Activated CD8-positive, alpha-beta memory T cell treated with anti-CD3 and anti-CD28 coated beads, Interleukin-2, amount 50 U/mL, for 4 hours (primary cell): ENCODE data around the gene GNG7.
"Not testable (repeated sequence)": the region's sequence is repeated elsewhere in the genome, so short reads cannot be mapped to it uniquely, and the experiment has no call there.

Experiments used
- DNase-seq: peaks from one replicate; pipeline ENCODE4 v3.0.0-alpha.2; 2020

Gene GNG7

GRCh38 chr19:2477732-2478191, 224.7 kb downstream of the GNG7 start:
- DNase-seq: peak; percentile 36

- peak; percentile 42 for DNase-seq
These were observed 225.3 kb downstream of the GNG7 start for GRCh38 chr19:2477141-2477710.

- peak; percentile 73 for DNase-seq
These were observed 225.9 kb downstream of the GNG7 start for GRCh38 chr19:2476451-2477140.

DNA sequence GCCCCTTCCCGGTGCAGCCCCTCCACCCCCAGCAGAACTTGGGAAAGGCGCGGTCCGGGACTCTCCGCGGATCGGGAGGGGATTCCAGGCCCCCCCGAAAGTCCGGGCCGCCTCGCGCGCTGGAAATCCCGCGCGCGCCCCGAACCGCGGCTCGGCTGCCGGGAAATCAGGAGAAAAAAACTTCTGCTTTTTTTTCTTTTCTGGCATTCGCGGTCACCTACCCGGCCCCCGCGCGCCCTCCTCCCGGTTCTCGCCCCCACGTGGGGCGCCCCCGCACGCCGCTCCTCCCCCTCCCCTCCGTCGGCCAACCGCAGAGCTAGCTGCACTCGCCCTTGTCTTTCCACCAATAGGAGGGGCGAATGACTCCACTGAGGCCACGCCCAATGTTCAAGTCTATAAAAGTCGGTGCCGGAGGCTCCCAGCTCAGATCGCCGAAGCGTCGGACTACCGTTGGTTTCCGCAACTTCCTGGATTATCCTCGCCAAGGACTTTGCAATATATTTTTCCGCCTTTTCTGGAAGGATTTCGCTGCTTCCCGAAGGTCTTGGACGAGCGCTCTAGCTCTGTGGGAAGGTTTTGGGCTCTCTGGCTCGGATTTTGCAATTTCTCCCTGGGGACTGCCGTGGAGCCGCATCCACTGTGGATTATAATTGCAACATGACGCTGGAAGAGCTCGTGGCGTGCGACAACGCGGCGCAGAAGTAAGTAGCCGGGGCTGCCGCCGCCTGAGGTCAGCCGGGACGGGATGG, 226.6 kb downstream of the GNG7 start, which contains the start of gene GADD45B:
GADD45B (plus strand) TSS at position 426 of the 749 bp plus-strand sequence; CDS start at position 658, 232 bp downstream.
- peak; percentile 98 for DNase-seq

- peak; percentile 65 for DNase-seq
These were observed 227.3 kb downstream of the GNG7 start for GRCh38 chr19:2475018-2475701.

DNA sequence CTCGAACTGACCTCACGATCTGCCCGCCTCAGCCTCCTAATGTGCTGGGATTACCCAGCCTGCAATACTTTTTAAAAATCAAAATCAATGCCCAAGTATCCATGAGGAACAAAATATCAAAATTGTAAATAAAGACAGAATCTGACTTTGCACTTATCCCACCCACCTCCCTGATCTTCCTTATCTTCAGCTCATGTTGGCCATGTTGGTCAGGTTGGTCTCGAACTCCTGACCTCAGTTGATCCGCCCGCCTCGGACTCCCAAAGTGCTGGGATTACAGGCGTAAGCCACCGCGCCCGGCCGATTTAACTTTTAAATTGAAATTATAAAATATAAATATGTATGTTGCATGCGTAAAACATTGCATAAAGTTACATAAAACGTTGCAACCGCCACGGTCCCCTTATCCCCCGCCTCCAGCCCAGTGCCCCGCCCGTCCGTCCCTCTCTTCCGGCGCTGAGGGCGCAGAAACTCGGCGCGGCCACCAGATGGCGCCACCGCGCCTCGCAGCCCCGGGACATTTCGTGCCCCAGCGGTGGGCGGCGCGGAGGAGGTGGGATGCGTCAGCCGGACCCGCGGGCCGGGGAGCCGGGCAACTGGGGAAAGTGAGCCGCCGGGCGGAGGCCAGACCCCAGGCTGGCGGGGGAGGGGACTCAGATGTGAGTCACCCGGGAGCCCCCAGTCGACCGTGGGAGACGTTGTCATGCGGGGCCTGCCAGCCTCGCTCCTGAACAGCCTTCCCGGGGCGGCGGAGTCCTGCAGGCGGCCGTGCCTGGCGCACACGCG, 228.1 kb downstream of the GNG7 start:
- DNase-seq: peak; percentile 96

DNA sequence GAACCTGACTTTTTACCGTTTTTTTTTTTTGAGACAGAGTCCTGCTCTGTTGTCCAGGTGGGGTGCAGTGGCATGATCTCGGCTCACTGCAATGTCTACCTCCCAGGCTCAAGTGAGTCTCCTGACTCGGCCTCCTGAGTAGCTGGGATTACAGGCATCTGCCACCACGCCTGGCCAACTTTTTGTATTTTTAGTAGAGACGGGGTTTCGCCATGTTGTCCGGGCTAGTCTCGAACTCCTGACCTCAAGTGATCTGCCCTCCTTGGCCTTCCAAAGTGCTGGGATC, 232.6 kb downstream of the GNG7 start:
- not testable (repeated sequence) for DNase-seq

DNA sequence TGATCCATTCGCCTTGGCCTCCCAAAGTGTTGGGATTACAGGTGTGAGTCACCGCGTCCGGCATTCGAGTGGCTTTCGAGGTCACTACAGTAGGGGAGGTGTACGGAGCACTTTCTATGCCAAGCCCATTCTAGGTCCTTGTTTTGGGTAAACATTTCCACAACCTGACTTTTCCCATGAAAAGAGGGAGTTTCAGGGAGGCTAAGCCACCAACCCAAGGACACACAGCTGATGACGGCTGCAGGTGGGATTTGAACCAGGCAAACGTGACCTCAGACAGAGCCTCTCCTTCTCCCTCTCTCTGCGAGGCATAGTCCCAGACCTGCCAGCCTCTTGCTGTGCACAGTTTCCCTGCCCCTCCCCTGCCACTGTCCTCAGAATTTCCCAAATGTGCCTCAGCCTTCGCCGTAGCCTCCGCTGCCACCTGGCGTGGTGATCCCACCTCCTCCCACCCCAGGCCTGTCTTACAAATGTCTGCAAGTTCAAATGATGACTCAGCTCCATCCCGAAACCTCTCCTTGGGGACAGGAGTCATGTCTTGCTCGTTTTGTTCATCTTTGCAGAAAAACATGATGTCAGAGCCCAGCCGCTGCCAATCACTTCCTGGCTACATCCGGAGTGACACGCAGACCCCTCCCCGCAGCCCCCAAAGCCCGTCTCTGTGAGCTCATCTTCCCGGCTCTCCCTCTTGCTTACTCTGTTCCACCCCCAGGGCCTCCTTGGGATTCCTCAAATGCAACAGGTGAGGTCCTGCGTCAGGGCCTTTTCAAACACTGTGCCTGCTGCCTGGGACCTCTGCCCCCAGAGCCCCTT, 233.2 kb downstream of the GNG7 start:
- no peak for DNase-seq

- no peak for DNase-seq
These were observed 233.9 kb downstream of the GNG7 start for GRCh38 chr19:2468596-2468995.

DNA sequence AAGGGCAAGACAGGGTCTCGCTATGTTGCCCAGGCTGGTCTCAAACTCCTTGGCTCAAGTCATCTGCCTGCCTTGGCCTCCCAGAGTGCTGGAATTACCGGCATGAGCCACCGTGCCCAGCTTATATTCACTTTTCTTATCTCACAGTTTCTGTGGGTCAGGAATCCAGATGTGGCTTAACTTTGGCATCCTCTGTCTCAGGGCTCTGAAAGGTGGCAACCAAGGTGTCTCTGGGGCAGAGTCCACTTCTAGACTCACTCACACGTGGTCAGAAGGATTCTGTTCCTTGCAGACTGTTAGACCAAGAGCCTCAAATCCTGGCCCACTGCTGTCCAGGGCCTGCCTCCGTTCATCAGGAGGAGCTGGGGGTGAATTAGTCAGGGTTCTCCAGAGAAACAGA, 238.1 kb downstream of the GNG7 start:
- no peak for DNase-seq

DNA sequence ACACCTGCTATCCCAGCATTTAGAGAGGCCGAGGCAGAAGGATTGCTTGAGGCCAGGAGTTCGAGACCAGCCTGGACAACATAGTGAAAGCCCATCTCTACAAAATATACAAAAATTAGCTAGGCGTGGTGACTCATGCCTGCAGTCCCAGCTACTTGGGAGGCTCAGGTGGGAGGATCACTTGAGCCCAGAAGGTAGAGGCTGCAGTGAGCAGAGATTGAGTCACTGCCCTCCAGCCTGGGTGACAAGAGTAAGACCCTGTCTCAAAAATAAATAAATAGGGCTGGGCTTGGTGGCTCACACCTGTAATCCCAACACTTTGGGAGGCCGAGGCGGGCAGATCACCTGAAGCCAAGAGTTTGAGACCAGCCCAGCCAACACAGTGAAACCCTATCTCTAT, 238.8 kb downstream of the GNG7 start:
- DNase-seq: not testable (repeated sequence)

GRCh38 chr19:2462635-2463421, 239.7 kb downstream of the GNG7 start:
- no peak for DNase-seq

GRCh38 chr19:2461751-2462634, 240.5 kb downstream of the GNG7 start:
- DNase-seq: peak; percentile 69
